DOHH2 (cell line): ENCODE results near the gene ATAT1.

ENCODE experiments used
- H3F3A ChIP-seq: fragments of 200-600 bp; sonication (generic), shearing (Covaris generic); 2 replicates; pipeline ENCODE4 v1.6.0; 2016; ENCODE audit warnings: antibody characterized with exemption, mild to moderate bottlenecking; ENCODE audit not compliant: control insufficient read depth, insufficient read depth
- H3K27ac ChIP-seq: fragments of 200-600 bp; sonication (generic); 2 replicates; pipeline ENCODE4 v1.5.1; 2014; ENCODE audit warnings: low read depth, mild to moderate bottlenecking, low read length, moderate library complexity
- H3K27me3 ChIP-seq: fragments of 200-600 bp; sonication (generic); 2 replicates; pipeline ENCODE4 v1.6.1; 2014; ENCODE audit warnings: mild to moderate bottlenecking, low read length, mixed read lengths; ENCODE audit not compliant: control insufficient read depth
- H3K36me3 ChIP-seq: fragments of 200-600 bp; sonication (generic); 2 replicates; pipeline ENCODE4 v1.6.1; 2014; ENCODE audit warnings: mild to moderate bottlenecking, low read length, moderate library complexity, mixed read lengths; ENCODE audit not compliant: control insufficient read depth
- H3K4me1 ChIP-seq: fragments of 200-600 bp; sonication (generic); 2 replicates; pipeline ENCODE4 v1.6.1; 2014; ENCODE audit warnings: mild to moderate bottlenecking, low read length, mixed read lengths; ENCODE audit not compliant: control insufficient read depth
- H3K4me2 ChIP-seq: fragments of 200-600 bp; sonication (generic); 2 replicates; pipeline ENCODE4 v1.6.0; 2014; ENCODE audit warnings: mild to moderate bottlenecking, low read length, moderate library complexity
- H3K4me3 ChIP-seq: fragments of 200-600 bp; sonication (generic); 2 replicates; pipeline ENCODE4 v1.5.1; 2014; ENCODE audit warnings: mild to moderate bottlenecking, low read length, mixed read lengths
- H3K79me2 ChIP-seq: fragments of 200-600 bp; sonication (generic); 2 replicates; pipeline ENCODE4 v1.6.1; 2014; ENCODE audit warnings: mild to moderate bottlenecking, low read length, mixed read lengths; ENCODE audit not compliant: control insufficient read depth
- H3K9me2 ChIP-seq: fragments of 200-600 bp; sonication (generic); replicated peaks from 2 replicates; pipeline ENCODE4 v1.6.1; 2014; ENCODE audit warnings: mild to moderate bottlenecking, low read length, mixed read lengths; ENCODE audit not compliant: control insufficient read depth
- H3K9me3 ChIP-seq: fragments of 200-600 bp; sonication (generic); 2 replicates; pipeline ENCODE4 v1.6.1; 2014; ENCODE audit warnings: antibody characterized with exemption, low read length, mixed read lengths; ENCODE audit not compliant: control insufficient read depth, insufficient read depth
- H4K20me1 ChIP-seq: fragments of 200-600 bp; sonication (generic); 2 replicates; pipeline ENCODE4 v1.6.0; 2014; ENCODE audit warnings: low read depth, mild to moderate bottlenecking, antibody characterized with exemption, low read length, moderate library complexity; ENCODE audit not compliant: control insufficient read depth, insufficient read depth
- EZH2phosphoT487 ChIP-seq: fragments of 200-600 bp; sonication (generic); IDR thresholded peaks from 2 replicates; pipeline ENCODE4 v1.6.1; 2017; ENCODE audit warnings: borderline replicate concordance, mild to moderate bottlenecking, antibody characterized with exemption, low read length, moderate library complexity, mixed read lengths
- TF ChIP-seq, protein P1 (sequence below): fragments of 200-600 bp; sonication (generic); IDR thresholded peaks from one replicate; pipeline ENCODE4 v1.5.1; 2014; ENCODE audit warnings: antibody characterized with exemption, mild to moderate bottlenecking, low read depth, low read length; ENCODE audit not compliant: poor library complexity, severe bottlenecking

ATAT1 gene

DNA sequence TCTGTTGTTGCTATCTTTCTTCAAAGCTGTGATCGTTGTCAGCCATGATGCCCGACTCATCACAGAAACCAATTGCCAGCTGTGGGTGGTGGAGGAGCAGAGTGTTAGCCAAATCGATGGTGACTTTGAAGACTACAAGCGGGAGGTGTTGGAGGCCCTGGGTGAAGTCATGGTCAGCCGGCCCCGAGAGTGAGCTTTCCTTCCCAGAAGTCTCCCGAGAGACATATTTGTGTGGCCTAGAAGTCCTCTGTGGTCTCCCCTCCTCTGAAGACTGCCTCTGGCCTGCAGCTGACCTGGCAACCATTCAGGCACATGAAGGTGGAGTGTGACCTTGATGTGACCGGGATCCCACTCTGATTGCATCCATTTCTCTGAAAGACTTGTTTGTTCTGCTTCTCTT, 36.2 kb upstream of the ATAT1 start:
- H3K9me3 ChIP-seq = no peaks in the 10 kb centered on the region
- peaks cover 41% of the 10 kb centered on the region for H3K79me2 ChIP-seq
- TF ChIP-seq, protein P1, sequence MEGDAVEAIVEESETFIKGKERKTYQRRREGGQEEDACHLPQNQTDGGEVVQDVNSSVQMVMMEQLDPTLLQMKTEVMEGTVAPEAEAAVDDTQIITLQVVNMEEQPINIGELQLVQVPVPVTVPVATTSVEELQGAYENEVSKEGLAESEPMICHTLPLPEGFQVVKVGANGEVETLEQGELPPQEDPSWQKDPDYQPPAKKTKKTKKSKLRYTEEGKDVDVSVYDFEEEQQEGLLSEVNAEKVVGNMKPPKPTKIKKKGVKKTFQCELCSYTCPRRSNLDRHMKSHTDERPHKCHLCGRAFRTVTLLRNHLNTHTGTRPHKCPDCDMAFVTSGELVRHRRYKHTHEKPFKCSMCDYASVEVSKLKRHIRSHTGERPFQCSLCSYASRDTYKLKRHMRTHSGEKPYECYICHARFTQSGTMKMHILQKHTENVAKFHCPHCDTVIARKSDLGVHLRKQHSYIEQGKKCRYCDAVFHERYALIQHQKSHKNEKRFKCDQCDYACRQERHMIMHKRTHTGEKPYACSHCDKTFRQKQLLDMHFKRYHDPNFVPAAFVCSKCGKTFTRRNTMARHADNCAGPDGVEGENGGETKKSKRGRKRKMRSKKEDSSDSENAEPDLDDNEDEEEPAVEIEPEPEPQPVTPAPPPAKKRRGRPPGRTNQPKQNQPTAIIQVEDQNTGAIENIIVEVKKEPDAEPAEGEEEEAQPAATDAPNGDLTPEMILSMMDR = no peak
- no peak for TF ChIP-seq EZH2phosphoT487
- H3K27ac ChIP-seq = no peak overlapping the region
- H4K20me1 ChIP-seq = no peaks in the 10 kb centered on the region; the same call in 1 of the 2 replicates
- H3K4me2 ChIP-seq = no peak overlapping the region
- no peaks in the 10 kb centered on the region for H3K27me3 ChIP-seq
- peaks cover 5% of the 10 kb centered on the region; the same call in 1 of the 2 replicates for H3F3A ChIP-seq
- no peak overlapping the region for H3K4me3 ChIP-seq
- H3K4me1 ChIP-seq = no peaks in the 10 kb centered on the region
- peaks cover 85% of the 10 kb centered on the region for H3K36me3 ChIP-seq
- no peaks in the 10 kb centered on the region for H3K9me2 ChIP-seq

DNA sequence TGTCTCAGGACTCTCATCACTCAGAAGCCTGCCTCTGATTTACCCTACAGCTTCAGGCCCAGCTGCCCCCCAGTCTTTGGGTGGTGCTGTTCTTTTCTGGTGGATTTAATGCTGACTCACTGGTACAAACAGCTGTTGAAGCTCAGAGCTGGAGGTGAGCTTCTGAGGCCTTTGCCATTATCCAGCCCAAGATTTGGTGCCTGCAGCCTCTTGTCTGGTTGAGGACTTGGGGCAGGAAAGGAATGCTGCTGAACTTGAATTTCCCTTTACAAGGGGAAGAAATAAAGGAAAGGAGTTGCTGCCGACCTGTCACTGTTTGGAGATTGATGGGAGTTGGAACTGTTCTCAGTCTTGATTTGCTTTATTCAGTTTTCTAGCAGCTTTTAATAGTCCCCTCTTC, 35.7 kb upstream of the ATAT1 start:
- Histone ChIP-seq H3K9me3 (no peaks in the 10 kb centered on the region), H3K27me3 (no peaks in the 10 kb centered on the region), H4K20me1 (no peaks in the 10 kb centered on the region; the same call in 1 of the 2 replicates), H3K9me2 (no peaks in the 10 kb centered on the region), H3K27ac (no peak overlapping the region), H3K36me3 (peaks cover 80% of the 10 kb centered on the region), H3K79me2 (peaks cover 41% of the 10 kb centered on the region), H3K4me1 (no peaks in the 10 kb centered on the region), H3K4me3 (no peak overlapping the region), H3K4me2 (no peak overlapping the region), H3F3A (peaks cover 5% of the 10 kb centered on the region; the same call in 1 of the 2 replicates)
- TF ChIP-seq, protein P1 = no peak
- no peak for TF ChIP-seq EZH2phosphoT487

DNA sequence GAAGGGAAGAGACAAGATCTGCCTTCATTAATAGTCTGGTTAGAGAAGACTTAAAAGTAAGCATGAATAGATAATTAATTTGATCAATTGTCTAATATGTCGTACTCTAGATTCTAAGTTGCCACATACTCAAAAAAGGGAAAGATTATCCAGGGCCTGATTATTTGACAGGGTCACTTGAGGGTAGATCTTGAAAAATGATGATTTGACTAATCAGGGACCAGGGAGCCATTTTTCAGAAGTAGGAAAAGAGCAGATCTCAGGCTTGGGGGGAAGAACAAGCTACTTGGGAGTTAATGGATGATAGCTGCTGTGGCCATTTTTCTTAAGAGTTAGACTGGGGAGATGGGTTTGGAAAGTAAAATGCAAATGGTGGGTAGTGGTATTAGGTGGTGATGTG, 34.4 kb upstream of the ATAT1 start:
- no peaks in the 10 kb centered on the region for H3K27me3 ChIP-seq
- peaks cover 41% of the 10 kb centered on the region for H3K79me2 ChIP-seq
- no peaks in the 10 kb centered on the region for H3K4me1 ChIP-seq
- H3K9me3 ChIP-seq = no peaks in the 10 kb centered on the region
- no peak overlapping the region for H3K4me2 ChIP-seq
- no peaks in the 10 kb centered on the region; the same call in 1 of the 2 replicates for H4K20me1 ChIP-seq
- peaks cover 71% of the 10 kb centered on the region for H3K36me3 ChIP-seq
- peaks cover 9% of the 10 kb centered on the region; the same call in 1 of the 2 replicates for H3F3A ChIP-seq
- no peak overlapping the region for H3K4me3 ChIP-seq
- TF ChIP-seq, protein P1 = no peak
- no peak for TF ChIP-seq EZH2phosphoT487
- H3K27ac ChIP-seq = no peak overlapping the region
- H3K9me2 ChIP-seq = no peaks in the 10 kb centered on the region
